Small intestine (tissue), 7 donors: ENCODE data around the gene ELANE. TPM values are rescaled to one million over a fixed set of nuclear protein-coding genes. Genes with fewer than 3 reads are reported as not detected.
A peak's percentile ranks its signal among the peaks of the same experiment; 100 is the strongest.

Experiments used
- DNase-seq, 2 donors: peaks; one replicate each; pipeline versions ENCODE4 v3.0.0 to v3.0.0-alpha.2; 2013
- FAIRE-seq: peaks from 2 replicates; lab custom pipeline; 2012; peaks lifted over from hg19 to GRCh38; lab: Jason Lieb, UNC
- H3K27ac ChIP-seq, 3 donors: one replicate each; pipeline ENCODE4 v1.5.1; 2013; ENCODE audit warnings: low read length in 2 of 3, mild to moderate bottlenecking in 2 of 3, control low read depth in 1 of 3, inconsistent platforms in 1 of 3, low read depth in 1 of 3, moderate library complexity in 1 of 3
- H3K27me3 ChIP-seq, 3 donors: one replicate each; pipeline ENCODE4 v1.6.1; 2013; ENCODE audit warnings: low read length in 3 of 3, inconsistent platforms in 1 of 3; ENCODE audit not compliant: control insufficient read depth in 3 of 3, insufficient read depth in 3 of 3
- H3K36me3 ChIP-seq, 3 donors: one replicate each; pipeline ENCODE4 v1.6.1; 2013; ENCODE audit warnings: low read length in 3 of 3, inconsistent platforms in 1 of 3, low read depth in 1 of 3, mild to moderate bottlenecking in 1 of 3, moderate library complexity in 1 of 3; ENCODE audit not compliant: control insufficient read depth in 3 of 3, insufficient read depth in 2 of 3
- H3K4me1 ChIP-seq, 3 donors: one replicate each; pipeline ENCODE4 v1.6.1; 2013; ENCODE audit warnings: low read length in 2 of 3, inconsistent platforms in 1 of 3, low read depth in 1 of 3, mild to moderate bottlenecking in 1 of 3, moderate library complexity in 1 of 3; ENCODE audit not compliant: control insufficient read depth in 3 of 3, insufficient read depth in 2 of 3
- H3K4me3 ChIP-seq, 3 donors: one replicate each; pipeline ENCODE4 v1.5.1; 2013; ENCODE audit warnings: low read length in 3 of 3, control low read depth in 1 of 3, inconsistent platforms in 1 of 3, low read depth in 1 of 3, mild to moderate bottlenecking in 1 of 3, moderate library complexity in 1 of 3
- H3K9me3 ChIP-seq, 2 donors: one replicate each; pipeline ENCODE4 v1.6.1; 2013; ENCODE audit warnings: low read depth in 1 of 2, low read length in 1 of 2; ENCODE audit not compliant: control insufficient read depth in 2 of 2, insufficient read depth in 1 of 2
- WGBS, 3 donors: extraction: QIAGEN DNeasy Blood & Tissue Kit; methylation state at CpG; one replicate each; pipeline ENCODE4 v1.1.7; 2013; 5-methylcytosine and 5-hydroxymethylcytosine counted together
- polyA plus RNA-seq, 4 donors: library from polyadenylated mRNA; stranded (reverse) in 3 of 4; unstranded in 1 of 4; fragments of 200-250 nt in 3 of 4; fragments of 120-200 nt in 1 of 4; gene quantifications; one replicate each; pipeline versions ENCODE4 v1.2.1 to v1.2.3, GENCODE V29; 2013
- donor health status: healthy with polysubstance abuse.
- donor health status: control.
- donor health status: control.
- donor health status: Bipolar disorder and iron deficiency.
- donor health status: healthy.

Gene ELANE
- polyA plus RNA-seq, 4 donors, result 0.09 to 1.8 TPM; not detected in 2

- Histone ChIP-seq H3K9me3 (peaks cover 0 to 3% of the 10 kb centered on the region in 2 donors), H3K4me1 (peaks cover 0 to 8% (median 0%) of the 10 kb centered on the region in 3 donors), H3K36me3 (peaks cover 0 to 14% (median 0%) of the 10 kb centered on the region in 3 donors), H3K27me3 (peaks cover 4 to 16% (median 4%) of the 10 kb centered on the region in 3 donors), H3K27ac (no peak overlapping the region), H3K4me3 (no peak overlapping the region)
- FAIRE-seq (no peak), DNase-seq (no peak)
- 38 to 58% (median 49%) methylated on average over 23 to 35 of the region's 35 CpGs for WGBS, 3 donors
These were observed 9.1 kb downstream of the ELANE start for GRCh38 chr19:861141-861755.

- H3K9me3 ChIP-seq, result peaks cover 0 to 3% of the 10 kb centered on the region in 2 donors
- peaks cover 4 to 16% (median 4%) of the 10 kb centered on the region in 3 donors for H3K27me3 ChIP-seq
- DNase-seq (peak; percentile 67 to 78), FAIRE-seq (no peak)
- peaks cover 0 to 18% (median 0%) of the 10 kb centered on the region in 3 donors for H3K36me3 ChIP-seq
- H3K27ac ChIP-seq, result no peak overlapping the region
- peak overlapping the region in 1 of 3 donors; percentile 14 for H3K4me3 ChIP-seq
- peaks cover 0 to 8% (median 0%) of the 10 kb centered on the region in 3 donors for H3K4me1 ChIP-seq
- WGBS, 3 donors, result 14 to 21% (median 21%) methylated on average over 45 to 60 of the region's 60 CpGs
These were observed 9.9 kb downstream of the ELANE start for GRCh38 chr19:861756-862580.

GRCh38 chr19:862581-863314 lies 10.6 kb downstream of the ELANE start:
- Histone ChIP-seq H3K27ac (no peak overlapping the region), H3K4me1 (peaks cover 0 to 8% (median 0%) of the 10 kb centered on the region in 3 donors)
- 15 to 28% (median 22%) methylated on average over 41 to 48 of the region's 48 CpGs for WGBS, 3 donors

GRCh38 chr19:863315-863620 lies 11.2 kb downstream of the ELANE start:
- FAIRE-seq (no peak), DNase-seq (no peak)
- Histone ChIP-seq H3K36me3 (peaks cover 0 to 31% (median 3%) of the 10 kb centered on the region in 3 donors), H3K27me3 (peaks cover 4 to 16% (median 4%) of the 10 kb centered on the region in 3 donors), H3K4me1 (peaks cover 0 to 8% (median 0%) of the 10 kb centered on the region in 3 donors), H3K4me3 (no peak overlapping the region), H3K9me3 (peaks cover 0 to 5% of the 10 kb centered on the region in 2 donors), H3K27ac (no peak overlapping the region)
- WGBS, 3 donors, result 62 to 76% (median 68%) methylated on average over 7 of the region's 7 CpGs

More at GRCh38 chr19:862581-863314, 10.6 kb downstream of the ELANE start:
- peaks cover 0 to 3% of the 10 kb centered on the region in 2 donors for H3K9me3 ChIP-seq
- H3K27me3 ChIP-seq, result peaks cover 4 to 16% (median 4%) of the 10 kb centered on the region in 3 donors
- FAIRE-seq (no peak), DNase-seq (peak; percentile 60 to 61)
- peaks cover 0 to 25% (median 0%) of the 10 kb centered on the region in 3 donors for H3K36me3 ChIP-seq
- H3K4me3 ChIP-seq, result no peak overlapping the region

- peaks cover 0 to 63% (median 4%) of the 10 kb centered on the region in 3 donors for H3K36me3 ChIP-seq
- H3K27ac ChIP-seq, result no peak overlapping the region
- no peak overlapping the region for H3K4me3 ChIP-seq
- peaks cover 0 to under 1% (median 0%) of the 10 kb centered on the region in 3 donors for H3K27me3 ChIP-seq
- FAIRE-seq (no peak), DNase-seq (no peak)
- 83 to 87% (median 86%) methylated on average over 33 to 38 of the region's 38 CpGs for WGBS, 3 donors
- H3K4me1 ChIP-seq, result peaks cover 0 to under 1% (median 0%) of the 10 kb centered on the region in 3 donors
- H3K9me3 ChIP-seq, result peaks cover 0 to 2% of the 10 kb centered on the region in 2 donors
These were observed 14.7 kb downstream of the ELANE start for GRCh38 chr19:866769-867300.

GRCh38 chr19:867301-867793 lies 15.2 kb downstream of the ELANE start:
- 76 to 87% (median 82%) methylated on average over 16 of the region's 16 CpGs for WGBS, 3 donors
- FAIRE-seq, result no peak
- H3K36me3 ChIP-seq, result peaks cover 0 to 68% (median 4%) of the 10 kb centered on the region in 3 donors
- no peaks in the 10 kb centered on the region for H3K27me3 ChIP-seq
- no peak for DNase-seq
- peaks cover 0 to 3% (median 0%) of the 10 kb centered on the region in 3 donors for H3K4me1 ChIP-seq
- H3K9me3 ChIP-seq, result peaks cover 0 to 2% of the 10 kb centered on the region in 2 donors
- no peak overlapping the region for H3K27ac ChIP-seq
- H3K4me3 ChIP-seq, result no peak overlapping the region

GRCh38 chr19:867855-868457 lies 15.9 kb downstream of the ELANE start:
- Histone ChIP-seq H3K9me3 (peaks cover 0 to 2% of the 10 kb centered on the region in 2 donors), H3K4me3 (no peak overlapping the region), H3K27me3 (no peaks in the 10 kb centered on the region), H3K27ac (no peak overlapping the region), H3K36me3 (peaks cover 0 to 71% (median 4%) of the 10 kb centered on the region in 3 donors), H3K4me1 (peaks cover 0 to 3% (median 0%) of the 10 kb centered on the region in 3 donors)
- WGBS, 3 donors, result 93 to 94% (median 93%) methylated on average over 38 to 39 of the region's 39 CpGs
- no peak for FAIRE-seq
- no peak for DNase-seq
